CD14-positive monocyte (primary cell): ENCODE data around the gene FHOD3. TPM values are rescaled to one million over a fixed set of nuclear protein-coding genes. Genes with fewer than 3 reads are reported as not detected.

Source experiments
- DNase-seq, 3 donors: peaks; one replicate each; pipeline ENCODE4 v3.0.0-alpha.2; 2011 to 2022
- H2AFZ ChIP-seq: 2 replicates; pipeline ENCODE4 v1.6.0; 2012; ENCODE audit warnings: mild to moderate bottlenecking, low read depth, low read length, inconsistent platforms; ENCODE audit not compliant: insufficient read depth, poor library complexity, severe bottlenecking
- H3K27ac ChIP-seq, 2 donors: 1 replicate in 1 of 2; 2 replicates in 1 of 2; pipeline ENCODE4 v1.5.1; 2012 to 2013; ENCODE audit warnings: low read length in 2 of 2, control low read depth in 1 of 2, inconsistent platforms in 1 of 2, low read depth in 1 of 2, mild to moderate bottlenecking in 1 of 2
- H3K27me3 ChIP-seq, 2 donors: one replicate each; pipeline versions ENCODE4 v1.6.0 to v1.6.1; 2011 to 2013; ENCODE audit warnings: low read length in 2 of 2; ENCODE audit not compliant: control insufficient read depth in 2 of 2, insufficient read depth in 2 of 2
- H3K36me3 ChIP-seq, 2 donors: replicated peaks in 1 of 2; 1 replicate in 1 of 2; 2 replicates in 1 of 2; pipeline versions ENCODE4 v1.5.1 to v1.6.1; 2012 to 2013; ENCODE audit warnings: low read length in 2 of 2, control low read depth in 1 of 2, inconsistent platforms in 1 of 2, mild to moderate bottlenecking in 1 of 2; ENCODE audit not compliant: insufficient read depth in 2 of 2, control insufficient read depth in 1 of 2
- H3K4me1 ChIP-seq, 2 donors: 1 replicate in 1 of 2; 2 replicates in 1 of 2; pipeline versions ENCODE4 v1.5.1 to v1.6.1; 2012 to 2013; ENCODE audit warnings: low read length in 2 of 2, control low read depth in 1 of 2, inconsistent platforms in 1 of 2, mild to moderate bottlenecking in 1 of 2, moderate library complexity in 1 of 2; ENCODE audit not compliant: insufficient read depth in 2 of 2, control insufficient read depth in 1 of 2
- H3K4me2 ChIP-seq: replicated peaks from 2 replicates; pipeline ENCODE3; 2012; ENCODE audit warnings: low read length, moderate library complexity, mild to moderate bottlenecking; ENCODE audit not compliant: poor library complexity, severe bottlenecking; ENCODE audit errors: extremely low read depth
- H3K4me3 ChIP-seq, 3 experiments: fragments of 200-600 bp in 1 of 3; sonication (generic) in 1 of 3; replicated peaks in 1 of 3; 1 replicate in 2 of 3; 2 replicates in 1 of 3; pipeline ENCODE4 v1.5.1; 2011 to 2013; ENCODE audit warnings: low read length in 3 of 3, mild to moderate bottlenecking in 3 of 3, control low read depth in 2 of 3, low read depth in 2 of 3, inconsistent platforms in 1 of 3, moderate library complexity in 1 of 3
- H3K79me2 ChIP-seq: 2 replicates; pipeline ENCODE4 v1.6.0; 2012; ENCODE audit warnings: mild to moderate bottlenecking, control low read depth, inconsistent platforms, low read length, moderate library complexity; ENCODE audit not compliant: insufficient read depth
- H3K9ac ChIP-seq: 2 replicates; pipeline ENCODE4 v1.6.0; 2017; ENCODE audit warnings: low read length, mild to moderate bottlenecking; ENCODE audit not compliant: insufficient read depth, poor library complexity, severe bottlenecking
- H3K9me3 ChIP-seq, 2 donors: replicated peaks in 1 of 2; 1 replicate in 1 of 2; 2 replicates in 1 of 2; pipeline versions ENCODE4 v1.5.1 to v1.6.1; 2012 to 2013; ENCODE audit warnings: low read length in 2 of 2, control low read depth in 1 of 2; ENCODE audit not compliant: control insufficient read depth in 1 of 2, insufficient read depth in 1 of 2
- H4K20me1 ChIP-seq: 2 replicates; pipeline ENCODE4 v1.6.0; 2012; ENCODE audit warnings: mild to moderate bottlenecking, low read length, control low read depth, moderate library complexity; ENCODE audit not compliant: insufficient read depth
- H3K27ac Mint-ChIP-seq, 7 donors: one replicate each; pipeline ENCODE4 v1.8.0; 2020; ENCODE audit warnings: mild to moderate bottlenecking in 7 of 7, mixed read lengths in 7 of 7, moderate library complexity in 6 of 7, inconsistent platforms in 2 of 7
- H3K27me3 Mint-ChIP-seq, 3 donors: one replicate each; pipeline ENCODE4 v1.8.0; 2021 to 2022; ENCODE audit warnings: low read depth in 3 of 3, mild to moderate bottlenecking in 3 of 3, mixed read lengths in 3 of 3, moderate library complexity in 3 of 3, inconsistent platforms in 1 of 3
- H3K36me3 Mint-ChIP-seq, 2 donors: one replicate each; pipeline ENCODE4 v1.8.0; 2020; ENCODE audit warnings: mixed read lengths in 2 of 2, inconsistent platforms in 1 of 2, mild to moderate bottlenecking in 1 of 2
- H3K4me1 Mint-ChIP-seq: one replicate; pipeline ENCODE4 v1.8.0; 2020; ENCODE audit warnings: mild to moderate bottlenecking, mixed read lengths
- H3K4me3 Mint-ChIP-seq, 2 donors: one replicate each; pipeline ENCODE4 v1.8.0; 2020; ENCODE audit warnings: mild to moderate bottlenecking in 2 of 2, mixed read lengths in 2 of 2, moderate library complexity in 1 of 2
- H3K9me3 Mint-ChIP-seq, 7 donors: one replicate each; pipeline ENCODE4 v1.8.0; 2020 to 2022; ENCODE audit warnings: mixed read lengths in 7 of 7, mild to moderate bottlenecking in 6 of 7, moderate library complexity in 6 of 7, inconsistent platforms in 2 of 7
- WGBS: methylation state at CpG from one replicate; pipeline ENCODE4 v1.1.5; 2013; ENCODE audit warnings: missing lambda C conversion rate; ENCODE audit not compliant: insufficient coverage; 5-methylcytosine and 5-hydroxymethylcytosine counted together
- intact Hi-C, 2 donors: fragments of 100-400 bp; cut with micrococcal nuclease; formaldehyde crosslinking; loops; one replicate each; pipeline versions ENCODE4 v1.15.0 to v1.15.1; 2023
- polyA plus RNA-seq, 3 donors: library from polyadenylated mRNA; depleted of rRNA in 1 of 3; unstranded in 2 of 3; stranded (reverse) in 1 of 3; fragments of 300-500 nt in 2 of 3; fragments of >200 nt in 1 of 3; fragmentation: Illumina TruSeq in 2 of 3; gene quantifications; 1 replicate in 2 of 3; 2 replicates in 1 of 3; pipeline ENCODE4 v1.2.3, GENCODE V29; 2012 to 2021
- TF ChIP-seq, protein P1 (sequence below): fragments of 200-600 bp; IDR thresholded peaks from one replicate; pipeline ENCODE4 v1.8.0; 2022; ENCODE audit warnings: antibody characterized with exemption, mild to moderate bottlenecking

Gene FHOD3
- polyA plus RNA-seq, 3 donors, result not detected

DNA sequence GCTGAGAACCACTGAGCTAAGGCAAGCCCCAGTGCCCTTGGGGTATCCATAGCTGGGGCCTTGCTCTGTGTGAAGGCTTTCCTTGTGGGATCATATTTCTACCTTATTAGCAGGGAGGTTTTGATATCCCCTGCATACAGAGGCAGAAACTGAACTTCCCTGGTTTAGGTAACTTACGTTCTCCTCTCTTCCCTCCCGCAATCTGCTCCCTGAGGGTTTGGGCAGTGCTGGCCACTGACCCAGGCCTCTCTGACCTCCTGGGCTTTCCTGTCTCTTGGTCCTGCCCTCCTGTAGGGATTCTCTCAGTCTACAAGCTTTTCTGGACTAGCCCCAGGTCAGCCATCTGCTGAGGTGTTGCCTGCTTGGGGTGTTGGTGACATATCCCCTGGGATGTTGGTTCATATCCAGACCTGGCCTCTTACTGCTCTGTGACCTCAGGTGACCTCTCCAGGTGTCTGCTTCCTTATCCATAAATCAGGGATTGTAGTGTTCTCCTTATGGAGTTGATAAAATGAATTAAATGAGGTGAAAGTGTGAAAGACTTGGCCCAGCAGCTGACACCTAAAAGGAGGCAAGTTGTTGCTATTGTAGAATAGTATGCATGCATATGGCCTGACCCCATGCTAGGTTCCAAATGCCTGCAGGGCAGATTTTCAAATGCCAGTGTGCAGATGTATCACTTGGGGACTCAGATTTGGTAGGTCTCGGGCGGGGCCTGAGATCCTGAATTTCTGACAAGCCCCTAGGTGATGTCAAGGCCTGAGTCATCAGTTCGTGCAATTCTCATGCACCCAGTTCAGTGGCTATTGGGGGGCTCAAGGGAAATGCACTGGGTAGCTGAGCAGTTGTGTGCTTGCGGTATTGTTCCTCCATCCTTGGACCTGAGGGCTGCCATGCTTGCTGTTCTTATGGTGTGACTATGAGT is 106.6 kb downstream of the FHOD3 start:
- no peak overlapping the region for H3K4me3 ChIP-seq
- Mint-ChIP-seq H3K4me1 (no peaks in the 10 kb centered on the region), H3K9me3 (peaks cover 0 to 4% (median 0%) of the 10 kb centered on the region in 7 donors), H3K4me3 (peak overlapping the region in 1 of 2 donors; percentile 21), H3K27me3 (peaks cover 3 to 8% (median 4%) of the 10 kb centered on the region in 3 donors), H3K36me3 (no peaks in the 10 kb centered on the region), H3K27ac (no peak overlapping the region)
- H3K9me3 ChIP-seq, result no peaks in the 10 kb centered on the region
- DNase-seq, result no peak
- no peaks in the 10 kb centered on the region for H3K36me3 ChIP-seq
- TF ChIP-seq, protein P1, sequence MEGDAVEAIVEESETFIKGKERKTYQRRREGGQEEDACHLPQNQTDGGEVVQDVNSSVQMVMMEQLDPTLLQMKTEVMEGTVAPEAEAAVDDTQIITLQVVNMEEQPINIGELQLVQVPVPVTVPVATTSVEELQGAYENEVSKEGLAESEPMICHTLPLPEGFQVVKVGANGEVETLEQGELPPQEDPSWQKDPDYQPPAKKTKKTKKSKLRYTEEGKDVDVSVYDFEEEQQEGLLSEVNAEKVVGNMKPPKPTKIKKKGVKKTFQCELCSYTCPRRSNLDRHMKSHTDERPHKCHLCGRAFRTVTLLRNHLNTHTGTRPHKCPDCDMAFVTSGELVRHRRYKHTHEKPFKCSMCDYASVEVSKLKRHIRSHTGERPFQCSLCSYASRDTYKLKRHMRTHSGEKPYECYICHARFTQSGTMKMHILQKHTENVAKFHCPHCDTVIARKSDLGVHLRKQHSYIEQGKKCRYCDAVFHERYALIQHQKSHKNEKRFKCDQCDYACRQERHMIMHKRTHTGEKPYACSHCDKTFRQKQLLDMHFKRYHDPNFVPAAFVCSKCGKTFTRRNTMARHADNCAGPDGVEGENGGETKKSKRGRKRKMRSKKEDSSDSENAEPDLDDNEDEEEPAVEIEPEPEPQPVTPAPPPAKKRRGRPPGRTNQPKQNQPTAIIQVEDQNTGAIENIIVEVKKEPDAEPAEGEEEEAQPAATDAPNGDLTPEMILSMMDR, result no peak
- intact Hi-C loops, result no loop called here
- WGBS, result 80% methylated on average over 3 of the region's 6 CpGs
- H3K4me1 ChIP-seq, result no peaks in the 10 kb centered on the region
- no peaks in the 10 kb centered on the region for H3K27me3 ChIP-seq
- H3K79me2 ChIP-seq, result no peaks in the 10 kb centered on the region
- no peak overlapping the region for H2AFZ ChIP-seq
- no peaks in the 10 kb centered on the region for H4K20me1 ChIP-seq
- no peak overlapping the region for H3K27ac ChIP-seq
- no peak overlapping the region for H3K9ac ChIP-seq
- H3K4me2 ChIP-seq, result no peak overlapping the region

DNA sequence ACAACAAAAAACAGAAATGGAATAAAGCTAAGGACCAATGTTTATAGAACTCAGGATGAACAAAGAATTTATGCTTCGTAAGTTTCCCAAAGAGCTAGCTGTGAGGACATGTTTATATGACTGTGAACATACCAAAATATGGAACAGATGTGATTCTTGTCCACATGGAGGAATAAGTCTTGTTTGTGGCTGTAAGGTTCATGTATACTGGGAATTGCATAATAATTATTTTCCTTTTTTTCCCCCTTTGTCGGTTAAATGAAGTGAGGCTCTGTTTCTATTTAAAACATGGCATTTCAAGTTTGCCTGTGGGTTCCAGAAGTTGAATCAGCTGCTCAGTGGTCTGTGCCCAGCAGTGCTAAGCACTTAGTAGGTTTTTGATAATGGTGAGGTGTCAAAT is 108.1 kb downstream of the FHOD3 start:
- Mint-ChIP-seq H3K27me3 (peaks cover 1 to 5% (median 3%) of the 10 kb centered on the region in 3 donors), H3K4me3 (no peak overlapping the region), H3K36me3 (no peaks in the 10 kb centered on the region), H3K9me3 (peaks cover 0 to 2% (median 0%) of the 10 kb centered on the region in 7 donors), H3K4me1 (no peaks in the 10 kb centered on the region), H3K27ac (no peak overlapping the region)
- H3K4me1 ChIP-seq, result no peaks in the 10 kb centered on the region
- no peak overlapping the region for H3K4me3 ChIP-seq
- TF ChIP-seq, protein P1, result no peak
- no peaks in the 10 kb centered on the region for H3K79me2 ChIP-seq
- H3K4me2 ChIP-seq, result no peak overlapping the region
- no peaks in the 10 kb centered on the region for H3K27me3 ChIP-seq
- no peaks in the 10 kb centered on the region for H3K36me3 ChIP-seq
- no peak overlapping the region for H2AFZ ChIP-seq
- H3K9me3 ChIP-seq, result no peaks in the 10 kb centered on the region
- H3K27ac ChIP-seq, result no peak overlapping the region
- DNase-seq, result no peak
- intact Hi-C loops, result no loop called here
- no CpG with 5 or more reads among the region's 2 CpGs for WGBS
- H4K20me1 ChIP-seq, result no peaks in the 10 kb centered on the region
- no peak overlapping the region for H3K9ac ChIP-seq
